NCI-H2196 (cell line): ENCODE measurements around the gene LMO2.

Source experiments
- DNase-seq: peaks from one replicate; lab custom pipeline; 2025; ENCODE audit not compliant: unreplicated experiment; lab: John Stamatoyannopoulos, UW

LMO2 gene

GRCh38 chr11:33889821-33890378, 2.0 kb downstream of the LMO2 start:
- no peak for DNase-seq

GRCh38 chr11:33889296-33889695, 2.6 kb downstream of the LMO2 start:
- no peak for DNase-seq

GRCh38 chr11:33887886-33888285, 4.0 kb downstream of the LMO2 start:
- DNase-seq = no peak

DNA sequence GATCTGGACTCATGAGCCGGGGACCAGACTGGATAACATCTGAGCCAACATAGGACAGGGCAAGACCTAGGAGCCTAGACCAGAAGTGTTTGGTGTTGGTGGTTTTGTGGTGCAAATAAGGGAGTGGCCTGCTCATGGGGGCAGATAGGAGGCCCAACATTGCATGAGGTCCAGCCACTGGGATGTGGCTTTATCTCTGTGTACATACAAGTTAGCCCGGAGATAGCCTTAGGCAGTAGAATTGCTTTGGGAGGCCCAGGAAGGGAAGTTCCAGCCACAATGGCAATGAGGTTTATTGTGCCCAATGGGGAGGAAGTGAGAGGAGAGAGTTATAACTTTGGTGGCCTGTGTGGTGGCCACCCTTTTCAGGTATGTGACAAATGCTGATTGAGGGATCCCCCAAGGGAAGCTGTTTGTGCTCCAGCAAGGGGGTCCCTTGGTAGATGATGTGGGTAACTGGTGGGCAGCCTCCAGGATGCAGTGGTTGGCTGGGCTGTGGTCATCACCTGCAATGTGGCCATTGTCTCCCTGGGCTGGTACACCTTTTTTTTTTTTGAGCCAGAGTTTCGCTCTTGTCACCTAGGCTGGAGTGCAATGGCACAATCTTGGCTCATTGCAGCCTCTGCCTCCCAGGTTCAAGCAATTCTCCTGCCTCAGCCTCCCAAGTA, 6.4 kb downstream of the LMO2 start:
- DNase-seq = no peak

DNA sequence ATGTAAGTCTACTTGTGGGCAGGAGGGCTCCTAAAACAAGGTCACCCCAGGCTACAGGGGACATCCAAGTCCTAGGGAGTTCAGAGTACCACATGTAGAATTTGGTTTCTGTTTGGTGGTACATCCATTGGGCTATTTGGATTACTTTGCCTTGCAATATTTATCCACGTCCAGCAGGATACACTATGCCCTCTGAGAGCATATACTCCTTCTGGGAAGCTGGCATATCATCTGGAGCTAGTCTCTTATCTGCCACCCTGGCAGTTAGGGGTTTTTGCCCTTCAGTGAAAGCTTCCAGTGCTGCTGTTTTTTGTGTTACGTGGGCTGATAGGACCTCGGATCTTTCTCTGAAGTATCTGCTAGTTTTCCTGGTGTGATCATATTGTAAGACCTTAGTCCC, 7.3 kb downstream of the LMO2 start:
- no peak for DNase-seq

DNA sequence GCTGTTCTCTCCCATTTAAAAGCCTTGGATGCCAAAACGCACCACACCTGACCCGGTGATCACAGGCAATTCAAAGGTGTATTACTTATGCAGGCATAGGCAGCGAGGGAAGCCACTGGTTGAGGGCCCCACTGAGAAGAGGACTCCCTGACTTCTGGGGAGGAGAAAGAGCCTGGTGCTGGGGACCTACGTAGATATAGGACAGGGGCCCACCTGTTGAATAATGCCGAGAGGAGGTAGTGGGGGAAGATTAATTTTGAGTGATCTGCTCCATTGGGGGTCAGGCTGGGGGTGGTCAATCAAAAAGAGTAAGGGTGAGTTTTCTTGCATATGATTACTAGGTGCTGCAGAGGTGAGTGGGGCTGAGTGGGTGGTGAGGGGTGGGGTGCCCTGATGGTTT, 7.8 kb downstream of the LMO2 start:
- no peak for DNase-seq

DNA sequence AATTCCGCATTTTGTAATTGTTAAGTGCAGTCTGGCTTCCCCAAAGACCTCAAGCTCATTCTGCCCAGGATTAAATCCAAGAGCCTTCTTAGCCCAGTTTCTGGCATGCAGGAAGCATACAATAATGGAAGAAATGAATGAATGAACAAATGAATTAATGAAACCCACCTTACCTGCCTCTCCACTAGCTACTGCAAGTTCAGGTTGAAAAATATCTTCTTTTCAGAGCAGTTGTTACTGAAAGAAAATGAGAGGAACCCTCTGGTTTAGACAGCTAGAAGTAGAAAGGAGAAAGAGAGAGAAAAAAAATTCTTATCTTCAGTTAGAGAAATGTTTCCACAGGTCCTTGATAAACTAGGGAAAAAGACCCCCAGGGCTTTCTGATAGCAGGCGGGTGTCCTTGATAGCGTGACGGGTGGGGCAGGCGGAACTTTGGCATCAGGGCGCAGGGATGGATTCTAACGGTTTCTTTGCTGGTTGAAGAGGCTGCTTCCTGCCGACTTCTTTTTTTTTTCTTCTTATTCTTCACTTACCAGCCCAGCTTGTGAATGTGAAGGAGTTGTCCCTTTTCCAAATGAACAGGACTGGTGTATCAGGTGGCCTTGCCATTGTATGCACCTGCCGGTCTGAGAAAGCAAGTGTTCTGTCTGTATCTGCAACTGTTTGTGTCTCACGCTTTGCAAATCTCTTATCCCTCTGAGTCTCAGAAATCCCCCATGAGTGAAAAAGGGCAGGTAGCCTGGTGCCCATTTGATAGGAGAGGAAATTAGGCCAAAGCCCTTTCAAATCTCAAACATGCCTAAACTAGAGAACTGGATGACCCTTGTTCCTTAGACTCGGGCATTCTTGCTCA, 10.0 kb downstream of the LMO2 start:
- no peak for DNase-seq

GRCh38 chr11:33880979-33881378, 10.9 kb downstream of the LMO2 start:
- DNase-seq = no peak

DNA sequence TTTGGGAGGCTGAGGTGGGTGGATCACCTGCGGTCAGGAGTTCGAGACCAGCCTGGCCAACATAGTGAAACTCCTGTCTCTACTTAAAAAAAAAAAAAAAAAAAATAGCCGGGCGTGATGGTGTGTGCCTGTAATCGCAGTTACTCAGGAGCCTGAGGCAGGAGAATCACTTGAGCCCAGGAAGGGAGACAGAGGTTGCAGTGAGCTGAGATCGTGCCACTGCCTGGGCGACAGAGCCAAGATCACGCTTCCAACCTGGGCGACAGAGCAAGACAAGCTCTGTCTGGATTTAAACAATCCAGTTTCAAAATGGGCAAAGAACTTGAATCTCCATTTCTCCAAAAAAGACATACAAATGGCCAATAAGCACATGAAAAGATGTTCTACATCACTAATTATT, 12.5 kb downstream of the LMO2 start:
- no peak for DNase-seq

DNA sequence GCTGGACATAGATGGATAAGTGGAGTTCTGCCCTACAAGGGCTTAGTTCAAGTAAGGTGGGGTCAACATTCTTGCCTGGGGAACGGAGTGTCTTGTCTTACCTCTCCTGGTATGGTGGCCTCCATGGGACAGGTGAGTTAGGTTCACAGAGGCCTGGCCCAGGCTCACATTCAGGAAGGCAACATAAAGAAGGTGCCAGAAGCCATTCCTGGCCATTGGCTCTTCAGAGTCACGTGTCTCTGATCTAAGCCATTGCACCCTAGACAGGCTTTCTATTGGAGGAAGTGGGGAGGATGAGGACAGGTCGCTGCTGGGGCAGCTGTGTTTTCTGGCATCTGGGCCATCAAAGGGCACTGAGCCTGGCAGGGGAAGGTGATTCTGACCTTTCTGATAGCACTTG, 14.8 kb downstream of the LMO2 start:
- DNase-seq = no peak

GRCh38 chr11:33875621-33876294, 16.1 kb downstream of the LMO2 start:
- no peak for DNase-seq

DNA sequence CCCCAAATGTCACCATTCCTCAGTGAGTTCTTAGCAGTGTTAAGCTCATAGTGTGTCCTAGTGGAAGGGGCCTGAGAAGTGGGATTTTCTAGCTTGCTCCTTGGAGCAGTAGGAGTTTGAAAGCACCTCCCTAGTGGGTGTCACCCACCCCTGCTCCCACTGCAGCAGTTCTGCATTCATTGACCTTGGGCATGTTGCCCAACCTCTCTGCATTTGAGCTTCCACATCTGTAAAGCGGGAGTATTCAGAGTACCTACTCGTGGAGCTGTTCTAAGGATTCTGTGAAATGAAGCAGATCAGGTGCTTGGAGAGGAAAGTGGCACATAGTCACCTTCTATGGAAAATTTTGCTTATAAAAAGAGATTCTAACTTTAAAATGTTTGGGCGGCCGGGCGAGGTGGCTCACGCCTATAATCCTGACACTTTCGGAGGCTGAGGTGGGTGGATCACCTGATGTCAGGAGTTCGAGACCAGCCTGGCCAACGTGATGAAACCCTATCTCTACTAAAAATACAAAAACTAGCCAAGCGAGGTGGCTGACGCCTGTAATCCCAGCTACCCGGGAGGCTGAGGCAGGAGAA, 16.9 kb downstream of the LMO2 start:
- DNase-seq = no peak

DNA sequence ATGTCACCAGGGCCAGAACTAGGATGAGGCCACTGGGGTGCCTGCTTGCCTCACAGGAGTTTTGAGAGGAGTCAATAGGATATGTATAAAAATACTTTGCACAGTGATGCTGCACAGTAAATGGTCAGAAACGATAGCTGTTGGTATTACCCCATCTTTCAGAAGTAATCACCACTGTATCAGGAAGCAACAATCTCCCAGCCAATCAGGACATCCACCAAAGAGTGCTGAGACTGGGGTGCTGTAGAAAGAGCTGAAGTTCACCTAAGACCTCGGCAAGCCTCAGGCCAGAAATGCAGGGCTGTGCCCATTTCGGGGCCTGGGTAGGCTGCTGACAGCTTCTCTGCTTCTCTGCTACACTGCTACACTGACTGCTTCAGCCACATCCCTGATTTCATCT, 17.4 kb downstream of the LMO2 start:
- DNase-seq = no peak

- DNase-seq = peak; percentile 27
Observed at GRCh38 chr11:33869481-33870422, 22.1 kb downstream of the LMO2 start.

DNA sequence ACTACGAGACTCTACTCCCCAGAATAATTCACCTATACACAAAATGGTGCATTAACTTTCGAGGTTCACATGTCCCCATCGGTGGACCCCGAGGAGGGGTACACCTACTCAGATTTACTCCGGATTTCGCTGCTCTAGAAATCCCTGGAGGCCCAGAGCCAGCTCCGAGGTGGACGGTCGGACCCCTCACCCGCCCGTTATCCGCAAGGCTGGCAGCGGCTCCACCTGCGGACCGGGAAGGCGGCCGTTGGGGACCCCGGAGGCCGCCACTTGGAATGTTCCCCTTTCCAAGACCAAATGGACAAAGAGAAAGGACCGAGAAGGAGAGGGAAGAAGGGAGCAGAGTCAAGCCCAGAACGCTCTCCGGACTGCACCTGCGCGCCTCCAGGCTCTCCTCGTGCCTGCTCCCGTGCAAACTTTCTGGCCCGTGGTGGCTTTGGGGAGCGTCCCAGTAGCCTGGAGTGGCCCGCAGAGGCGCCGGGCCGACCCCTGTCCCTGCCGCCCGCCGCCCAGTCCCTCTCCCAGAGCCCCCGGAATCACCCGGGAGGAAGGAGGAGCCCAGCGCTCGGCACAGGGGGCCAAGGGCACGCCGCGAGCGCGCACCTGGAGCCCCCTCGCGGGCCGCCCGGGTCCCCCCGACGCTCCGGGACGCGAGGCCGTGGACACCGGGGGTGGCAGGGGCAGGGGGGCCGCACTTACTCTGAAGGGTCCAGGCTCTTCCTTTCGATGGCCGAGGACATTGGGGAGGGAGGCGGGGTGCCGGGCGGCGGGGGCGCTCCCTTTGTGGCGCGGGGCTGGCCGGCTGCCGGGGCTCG, 23.0 kb downstream of the LMO2 start:
- no peak for DNase-seq

GRCh38 chr11:33867996-33868646, 23.8 kb downstream of the LMO2 start:
- DNase-seq = no peak

DNA sequence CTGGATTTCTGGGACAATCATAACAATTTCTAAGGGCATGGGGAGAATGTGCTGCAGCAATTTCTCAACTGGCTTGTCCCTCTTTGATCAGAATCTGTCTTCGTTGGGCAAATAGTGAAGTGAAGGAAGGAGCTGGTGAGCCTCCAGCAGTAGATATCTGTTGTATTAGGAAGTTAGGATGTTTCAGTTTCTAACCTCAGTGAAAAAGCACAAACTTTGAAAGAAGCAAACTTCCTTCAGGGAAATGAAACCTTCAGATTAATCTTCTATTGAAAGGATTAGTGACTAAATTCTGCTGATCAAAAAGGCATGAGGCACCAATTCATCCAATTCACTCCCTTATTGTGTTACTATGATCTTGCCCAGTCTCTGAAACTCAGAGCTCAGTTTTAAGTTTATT, 24.3 kb downstream of the LMO2 start:
- no peak for DNase-seq

GRCh38 chr11:33866936-33867335, 24.9 kb downstream of the LMO2 start:
- no peak for DNase-seq

- no peak for DNase-seq
Observed at GRCh38 chr11:33864479-33864878, 27.4 kb downstream of the LMO2 start.
